ENCODE results near the gene KIF21B. TPM values are rescaled to one million over a fixed set of nuclear protein-coding genes. Genes with fewer than 3 reads are reported as not detected.
"Not testable (repeated sequence)": the region's sequence is repeated elsewhere in the genome, so short reads cannot be mapped to it uniquely, and the experiment has no call there.

KIF21B gene
- polyA plus RNA-seq, 1 experiment = 0.24 TPM

- ChIA-PET CTCF (no interaction called here), POLR2A (no interaction called here)
- peaks cover 4% of the 10 kb centered on the region for H3K9me3 ChIP-seq (ENCODE audit: control insufficient read depth, insufficient read depth, low read length)
- H3K27me3 ChIP-seq (ENCODE audit: control insufficient read depth, insufficient read depth, low read length) = peaks cover 20% of the 10 kb centered on the region
- no peak overlapping the region for H3K4me3 ChIP-seq (ENCODE audit: low read depth, low read length)
- no peak for TF ChIP-seq CTCF (IDR thresholded peaks at IDR 0.05; ENCODE audit: low read depth, low read length)
- H3K27ac ChIP-seq (ENCODE audit: low read depth, low read length) = no peak overlapping the region
- DNase-seq (ENCODE audit: low read depth, low spot score) = no peak
Observed at GRCh38 chr1:200949626-200950025, 73.9 kb downstream of the KIF21B start.

DNA sequence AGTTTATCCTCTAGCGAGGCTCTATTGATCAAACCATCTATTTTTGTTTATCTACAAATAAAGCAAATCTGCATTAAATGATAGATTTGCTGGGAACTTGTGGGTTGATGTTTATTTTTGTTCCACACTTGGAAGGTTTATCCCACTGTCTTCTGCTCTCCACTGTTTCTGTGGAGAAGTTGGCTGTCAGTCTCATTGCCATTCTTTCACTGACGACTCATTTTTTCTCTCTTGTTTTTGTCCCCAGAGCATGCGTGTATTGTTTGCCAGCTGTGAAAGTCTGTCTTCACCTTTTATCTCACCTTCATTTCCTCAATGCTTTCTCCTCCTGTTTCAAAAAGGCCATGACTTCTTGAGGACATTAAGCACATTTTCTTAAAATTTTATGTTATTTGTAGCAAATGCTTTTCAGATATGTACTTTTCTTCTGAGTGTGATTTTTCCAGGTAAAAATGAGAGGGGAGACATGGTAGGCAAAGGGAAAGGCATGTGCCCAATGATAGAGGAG lies 76.4 kb downstream of the KIF21B start:
- TF ChIP-seq CTCF (IDR thresholded peaks at IDR 0.05; ENCODE audit: low read depth, low read length) = no peak
- no peak for DNase-seq (ENCODE audit: low read depth, low spot score)
- Histone ChIP-seq H3K4me3 (ENCODE audit: low read depth, low read length) (no peak overlapping the region), H3K27ac (ENCODE audit: low read depth, low read length) (no peak overlapping the region), H3K9me3 (ENCODE audit: control insufficient read depth, insufficient read depth, low read length) (peaks cover 4% of the 10 kb centered on the region), H3K27me3 (ENCODE audit: control insufficient read depth, insufficient read depth, low read length) (peaks cover 15% of the 10 kb centered on the region)
- POLR2A ChIA-PET = no interaction called here
- CTCF ChIA-PET = no interaction called here

- ChIA-PET CTCF (interaction anchor here (2.9 kb wide), 1 partner anchor 27 kb away, joined by 13 read pairs; no protein-coding TSS in a partner anchor), POLR2A (no interaction called here)
- Histone ChIP-seq H3K27ac (ENCODE audit: low read depth, low read length) (no peak overlapping the region), H3K4me3 (ENCODE audit: low read depth, low read length) (no peak overlapping the region), H3K27me3 (ENCODE audit: control insufficient read depth, insufficient read depth, low read length) (peaks cover 13% of the 10 kb centered on the region), H3K9me3 (ENCODE audit: control insufficient read depth, insufficient read depth, low read length) (peaks cover 4% of the 10 kb centered on the region)
- TF ChIP-seq CTCF (IDR thresholded peaks at IDR 0.05; ENCODE audit: low read depth, low read length) = no peak
- no peak for DNase-seq (ENCODE audit: low read depth, low spot score)
Observed at GRCh38 chr1:200945111-200945510, 78.4 kb downstream of the KIF21B start.

DNA sequence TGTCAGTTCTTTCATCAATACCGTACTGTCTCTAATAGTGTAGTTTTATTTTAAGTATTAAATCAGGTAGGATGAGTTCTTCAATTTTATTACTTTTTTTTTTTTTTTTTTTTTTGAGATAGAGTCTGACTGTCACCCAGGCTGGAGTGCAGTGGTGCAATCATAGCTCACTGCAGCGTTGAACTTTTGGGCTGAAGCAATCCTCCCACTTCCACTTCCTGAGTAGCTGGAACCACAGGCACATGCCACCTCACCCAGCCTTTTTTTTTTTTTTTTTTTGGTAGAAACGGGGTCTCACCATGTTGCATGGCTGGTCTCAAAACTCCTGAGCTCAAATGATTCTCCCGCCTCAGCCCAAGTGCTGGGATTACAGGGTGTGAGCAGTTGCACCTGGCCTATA lies 84.6 kb downstream of the KIF21B start:
- DNase-seq (ENCODE audit: low read depth, low spot score) = no peak
- no peak for TF ChIP-seq CTCF (IDR thresholded peaks at IDR 0.05; ENCODE audit: low read depth, low read length)
- Histone ChIP-seq H3K27me3 (ENCODE audit: control insufficient read depth, insufficient read depth, low read length) (peaks cover 9% of the 10 kb centered on the region), H3K9me3 (ENCODE audit: control insufficient read depth, insufficient read depth, low read length) (no peaks in the 10 kb centered on the region), H3K4me3 (ENCODE audit: low read depth, low read length) (no peak overlapping the region), H3K27ac (ENCODE audit: low read depth, low read length) (no peak overlapping the region)
- CTCF ChIA-PET = interaction anchor here (0.6 kb wide), 2 partner anchors 82 to 103 kb away, joined by 3 read pairs; no protein-coding TSS in a partner anchor
- POLR2A ChIA-PET = interaction anchor here (0.6 to 0.7 kb wide), 2 partner anchors 73 to 402 kb away, joined by 3 to 6 read pairs; no protein-coding TSS in a partner anchor

- H3K27me3 ChIP-seq (ENCODE audit: control insufficient read depth, insufficient read depth, low read length); POLR2A ChIA-PET; DNase-seq (ENCODE audit: low read depth, low spot score); H3K4me3 ChIP-seq (ENCODE audit: low read depth, low read length); CTCF ChIA-PET; H3K9me3 ChIP-seq (ENCODE audit: control insufficient read depth, insufficient read depth, low read length); H3K27ac ChIP-seq (ENCODE audit: low read depth, low read length): not testable (repeated sequence)
Observed at GRCh38 chr1:200935286-200935962, 88.1 kb downstream of the KIF21B start.
